Mesothelial cell of epicardium (in vitro differentiated cells): ENCODE data around the gene PTPN13. TPM values are rescaled to one million over a fixed set of nuclear protein-coding genes. Genes with fewer than 3 reads are reported as not detected.

ENCODE experiments used
- DNase-seq, 2 experiments: peaks; one replicate each; pipeline ENCODE4 v3.0.0; 2021; ENCODE audit warnings: low spot score in 2 of 2; ENCODE audit not compliant: unreplicated experiment in 2 of 2
- H3K27ac Mint-ChIP-seq: 2 replicates; pipeline ENCODE4 v1.8.0; 2021; ENCODE audit warnings: mixed read lengths
- H3K27me3 Mint-ChIP-seq: 2 replicates; pipeline ENCODE4 v1.8.0; 2021; ENCODE audit warnings: low read depth, mixed read lengths
- H3K36me3 Mint-ChIP-seq: 2 replicates; pipeline ENCODE4 v1.8.0; 2021; ENCODE audit warnings: mixed read lengths
- H3K4me1 Mint-ChIP-seq: 2 replicates; pipeline ENCODE4 v1.8.0; 2021; ENCODE audit warnings: mixed read lengths
- H3K4me3 Mint-ChIP-seq: 2 replicates; pipeline ENCODE4 v1.8.0; 2021; ENCODE audit warnings: mild to moderate bottlenecking, moderate library complexity, mixed read lengths
- H3K9me3 Mint-ChIP-seq: 2 replicates; pipeline ENCODE4 v1.8.0; 2021; ENCODE audit warnings: mixed read lengths
- CTCF ChIP-seq: fragments of 200-600 bp; sonication (generic); IDR thresholded peaks from one replicate; pipeline ENCODE4 v1.5.0; 2021; ENCODE audit warnings: antibody characterized with exemption; ENCODE audit not compliant: unreplicated experiment
- total RNA-seq: library from RNA; stranded (reverse); gene quantifications from 3 replicates; pipeline ENCODE4 v1.2.1, GENCODE V29; 2021

PTPN13 gene
- total RNA-seq, 1 donor from 2014 or later: 45.4 TPM

GRCh38 chr4:86661006-86661405 lies 66.9 kb downstream of the PTPN13 start:
- Mint-ChIP-seq H3K4me1 (peaks cover 10% of the 10 kb centered on the region), H3K27ac (no peak overlapping the region), H3K9me3 (peaks cover 15% of the 10 kb centered on the region), H3K4me3 (no peak overlapping the region), H3K36me3 (peaks cover 18% of the 10 kb centered on the region), H3K27me3 (no peaks in the 10 kb centered on the region)
- no peak for TF ChIP-seq CTCF
- no peak for DNase-seq

GRCh38 chr4:86661418-86661817 lies 67.3 kb downstream of the PTPN13 start:
- no peak for DNase-seq
- H3K27me3 Mint-ChIP-seq: no peaks in the 10 kb centered on the region
- H3K4me1 Mint-ChIP-seq: peaks cover 10% of the 10 kb centered on the region

GRCh38 chr4:86664959-86665358 lies 70.8 kb downstream of the PTPN13 start:
- H3K27me3 Mint-ChIP-seq: no peaks in the 10 kb centered on the region
- peaks cover 7% of the 10 kb centered on the region for H3K4me1 Mint-ChIP-seq

More at GRCh38 chr4:86661418-86661817, 67.3 kb downstream of the PTPN13 start:
- Mint-ChIP-seq H3K27ac (no peak overlapping the region), H3K36me3 (peaks cover 16% of the 10 kb centered on the region), H3K9me3 (peaks cover 14% of the 10 kb centered on the region), H3K4me3 (no peak overlapping the region)
- TF ChIP-seq CTCF: no peak

GRCh38 chr4:86670298-86670697 lies 76.2 kb downstream of the PTPN13 start:
- peaks cover 9% of the 10 kb centered on the region for H3K9me3 Mint-ChIP-seq

More at GRCh38 chr4:86664959-86665358, 70.8 kb downstream of the PTPN13 start:
- no peak overlapping the region for H3K4me3 Mint-ChIP-seq
- TF ChIP-seq CTCF: no peak
- H3K27ac Mint-ChIP-seq: no peak overlapping the region
- DNase-seq: no peak
- H3K9me3 Mint-ChIP-seq: no peaks in the 10 kb centered on the region
- no peaks in the 10 kb centered on the region for H3K36me3 Mint-ChIP-seq

GRCh38 chr4:86670756-86671155 lies 76.6 kb downstream of the PTPN13 start:
- Mint-ChIP-seq H3K9me3 (peaks cover 9% of the 10 kb centered on the region), H3K36me3 (peaks cover 17% of the 10 kb centered on the region), H3K4me1 (peaks cover 2% of the 10 kb centered on the region), H3K27ac (no peak overlapping the region), H3K27me3 (no peaks in the 10 kb centered on the region), H3K4me3 (no peak overlapping the region)
- DNase-seq: no peak
- no peak for TF ChIP-seq CTCF

More at GRCh38 chr4:86670298-86670697, 76.2 kb downstream of the PTPN13 start:
- H3K27ac Mint-ChIP-seq: no peak overlapping the region
- H3K27me3 Mint-ChIP-seq: no peaks in the 10 kb centered on the region
- H3K4me3 Mint-ChIP-seq: no peak overlapping the region
- H3K4me1 Mint-ChIP-seq: peaks cover 2% of the 10 kb centered on the region
- TF ChIP-seq CTCF: no peak
- DNase-seq: no peak
- peaks cover 17% of the 10 kb centered on the region for H3K36me3 Mint-ChIP-seq

GRCh38 chr4:86675548-86675947 lies 81.4 kb downstream of the PTPN13 start:
- peaks cover 22% of the 10 kb centered on the region for H3K36me3 Mint-ChIP-seq
- H3K4me3 Mint-ChIP-seq: no peak overlapping the region
- no peak for DNase-seq
- no peaks in the 10 kb centered on the region for H3K27me3 Mint-ChIP-seq
- peaks cover 12% of the 10 kb centered on the region for H3K9me3 Mint-ChIP-seq
- H3K4me1 Mint-ChIP-seq: peaks cover 13% of the 10 kb centered on the region
- H3K27ac Mint-ChIP-seq: no peak overlapping the region
- TF ChIP-seq CTCF: no peak
